HepG2 (cell line): ENCODE results near the gene FIGLA. TPM values are rescaled to one million over a fixed set of nuclear protein-coding genes. Genes with fewer than 3 reads are reported as not detected.
A peak's percentile ranks its signal among the peaks of the same experiment; 100 is the strongest.

Experiments
- CENPT ChIP-seq: sonication (generic); formaldehyde crosslinking; IDR thresholded peaks from 2 replicates; pipeline ENCODE4 v1.8.0; 2022; ENCODE audit warnings: low read depth, mild to moderate bottlenecking, moderate library complexity, missing genetic modification reagents
- DNMT3B ChIP-seq: conservative IDR thresholded peaks from 2 replicates; pipeline ENCODE4 v1.6.1; 2016; ENCODE audit warnings: missing biosample characterization, control low read depth
- NFE2L1 ChIP-seq: sonication (generic); formaldehyde crosslinking; IDR thresholded peaks from 2 replicates; pipeline ENCODE4 v1.4.0; 2020; ENCODE audit warnings: missing genetic modification reagents, mild to moderate bottlenecking, borderline replicate concordance
- RBFOX2 ChIP-seq: fragments of 200-400 bp; formaldehyde crosslinking; IDR thresholded peaks from 2 replicates; pipeline ENCODE4 v1.6.1; 2017; ENCODE audit warnings: low read depth, mild to moderate bottlenecking, low read length
- SP140L ChIP-seq: sonication (generic); formaldehyde crosslinking; IDR thresholded peaks from 2 replicates; pipeline ENCODE4 v1.4.0; 2020; ENCODE audit warnings: missing genetic modification reagents, borderline replicate concordance
- TAF1 ChIP-seq: sonication (generic); formaldehyde crosslinking; IDR thresholded peaks from 2 replicates; pipeline ENCODE4 v1.4.0; 2020; ENCODE audit warnings: missing genetic modification reagents
- ZBTB20 ChIP-seq: sonication (generic); formaldehyde crosslinking; IDR thresholded peaks from 2 replicates; pipeline ENCODE4 v1.8.1; 2023; ENCODE audit warnings: missing genetic modification reagents, low read depth, mild to moderate bottlenecking, borderline replicate concordance
- ZC3H4 ChIP-seq: sonication (generic); formaldehyde crosslinking; IDR thresholded peaks from 2 replicates; pipeline ENCODE4 v1.4.0; 2020; ENCODE audit warnings: missing genetic modification reagents, borderline replicate concordance
- ZNF333 ChIP-seq: sonication (generic); formaldehyde crosslinking; IDR thresholded peaks from 2 replicates; pipeline ENCODE4 v1.4.0; 2020; ENCODE audit warnings: mild to moderate bottlenecking, missing genetic modification reagents, borderline replicate concordance
- ZNF512 ChIP-seq: sonication (generic); formaldehyde crosslinking; IDR thresholded peaks from 2 replicates; pipeline ENCODE4 v1.4.0; 2020; ENCODE audit warnings: mild to moderate bottlenecking, missing genetic modification reagents
- ZNF615 ChIP-seq: sonication (generic); formaldehyde crosslinking; IDR thresholded peaks from 2 replicates; pipeline ENCODE4 v1.5.0; 2020; ENCODE audit warnings: mild to moderate bottlenecking, missing genetic modification reagents, borderline replicate concordance
- ZNF878 ChIP-seq: sonication (generic); formaldehyde crosslinking; IDR thresholded peaks from 2 replicates; pipeline ENCODE4 v1.8.1; 2023; ENCODE audit warnings: mild to moderate bottlenecking, missing genetic modification reagents, moderate library complexity
- polyA plus RNA-seq, 8 experiments: library from polyadenylated mRNA; depleted of rRNA in 3 of 8; stranded (reverse) in 7 of 8; unstranded in 1 of 8; fragments of >200 nt; fragmentation: Illumina TruSeq in 4 of 8; extraction: Trizol in 4 of 8; gene quantifications; 2 replicates each; pipeline versions ENCODE4 v1.2.1 to v1.2.3, GENCODE V29; 2011 to 2016; ENCODE audit warnings: low read depth in 4 of 8, missing spikeins in 1 of 8, mixed read lengths in 1 of 8; ENCODE audit not compliant: insufficient read depth in 1 of 8
- total RNA-seq, 5 experiments: library from RNA; depleted of rRNA; stranded (reverse); fragments of >200 nt; fragmentation: Illumina TruSeq; extraction: Trizol; gene quantifications; 2 replicates each; pipeline ENCODE4 v1.2.3, GENCODE V29; 2016; ENCODE audit warnings: low read depth in 1 of 5
- TF ChIP-seq, protein P1 (sequence below): sonication (generic); formaldehyde crosslinking; IDR thresholded peaks from 2 replicates; pipeline ENCODE4 v1.4.0; 2020; ENCODE audit warnings: missing genetic modification reagents
- TF ChIP-seq, protein P2 (sequence below): sonication (generic); formaldehyde crosslinking; IDR thresholded peaks from 2 replicates; pipeline ENCODE4 v1.9.0; 2021; ENCODE audit warnings: mild to moderate bottlenecking, missing genetic modification reagents
- TF ChIP-seq, protein P3 (sequence below): sonication (generic); formaldehyde crosslinking; IDR thresholded peaks from 2 replicates; pipeline ENCODE4 v1.4.0; 2020; ENCODE audit warnings: missing genetic modification reagents

The FIGLA gene
- total and polyA plus RNA-seq, 2 of the 13 experiments (the other 11 are each of a cell fraction or from before 2014, with no cell fraction given), result not detected

- TF ChIP-seq ZNF512 (CRISPR knock-in tag) (no peak), ZNF333 (CRISPR knock-in tag) (no peak), ZNF615 (no peak), RBFOX2 (peak; percentile 59), NFE2L1 (CRISPR knock-in tag) (no peak), ZNF878 (CRISPR knock-in tag) (peak; percentile 82; the same call in 1 of the 2 replicates), TAF1 (0 out of 2 replicates have a peak, but pooled peaks have one; percentile 0), ZC3H4 (CRISPR knock-in tag) (0 out of 2 replicates have a peak, but pooled peaks have one; percentile 32), SP140L (no peak), CENPT (CRISPR knock-in tag) (no peak), DNMT3B (0 out of 2 replicates have a peak, but pooled peaks have one; percentile 3), ZBTB20 (CRISPR knock-in tag) (peak; percentile 10; the same call in 1 of the 2 replicates)
- TF ChIP-seq, protein P1, sequence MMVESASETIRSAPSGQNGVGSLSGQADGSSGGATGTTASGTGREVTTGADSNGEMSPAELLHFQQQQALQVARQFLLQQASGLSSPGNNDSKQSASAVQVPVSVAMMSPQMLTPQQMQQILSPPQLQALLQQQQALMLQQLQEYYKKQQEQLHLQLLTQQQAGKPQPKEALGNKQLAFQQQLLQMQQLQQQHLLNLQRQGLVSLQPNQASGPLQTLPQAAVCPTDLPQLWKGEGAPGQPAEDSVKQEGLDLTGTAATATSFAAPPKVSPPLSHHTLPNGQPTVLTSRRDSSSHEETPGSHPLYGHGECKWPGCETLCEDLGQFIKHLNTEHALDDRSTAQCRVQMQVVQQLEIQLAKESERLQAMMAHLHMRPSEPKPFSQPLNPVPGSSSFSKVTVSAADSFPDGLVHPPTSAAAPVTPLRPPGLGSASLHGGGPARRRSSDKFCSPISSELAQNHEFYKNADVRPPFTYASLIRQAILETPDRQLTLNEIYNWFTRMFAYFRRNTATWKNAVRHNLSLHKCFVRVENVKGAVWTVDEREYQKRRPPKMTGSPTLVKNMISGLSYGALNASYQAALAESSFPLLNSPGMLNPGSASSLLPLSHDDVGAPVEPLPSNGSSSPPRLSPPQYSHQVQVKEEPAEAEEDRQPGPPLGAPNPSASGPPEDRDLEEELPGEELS (CRISPR knock-in tag), result no peak; the same call in 1 of the 2 replicates
- TF ChIP-seq, protein P2, sequence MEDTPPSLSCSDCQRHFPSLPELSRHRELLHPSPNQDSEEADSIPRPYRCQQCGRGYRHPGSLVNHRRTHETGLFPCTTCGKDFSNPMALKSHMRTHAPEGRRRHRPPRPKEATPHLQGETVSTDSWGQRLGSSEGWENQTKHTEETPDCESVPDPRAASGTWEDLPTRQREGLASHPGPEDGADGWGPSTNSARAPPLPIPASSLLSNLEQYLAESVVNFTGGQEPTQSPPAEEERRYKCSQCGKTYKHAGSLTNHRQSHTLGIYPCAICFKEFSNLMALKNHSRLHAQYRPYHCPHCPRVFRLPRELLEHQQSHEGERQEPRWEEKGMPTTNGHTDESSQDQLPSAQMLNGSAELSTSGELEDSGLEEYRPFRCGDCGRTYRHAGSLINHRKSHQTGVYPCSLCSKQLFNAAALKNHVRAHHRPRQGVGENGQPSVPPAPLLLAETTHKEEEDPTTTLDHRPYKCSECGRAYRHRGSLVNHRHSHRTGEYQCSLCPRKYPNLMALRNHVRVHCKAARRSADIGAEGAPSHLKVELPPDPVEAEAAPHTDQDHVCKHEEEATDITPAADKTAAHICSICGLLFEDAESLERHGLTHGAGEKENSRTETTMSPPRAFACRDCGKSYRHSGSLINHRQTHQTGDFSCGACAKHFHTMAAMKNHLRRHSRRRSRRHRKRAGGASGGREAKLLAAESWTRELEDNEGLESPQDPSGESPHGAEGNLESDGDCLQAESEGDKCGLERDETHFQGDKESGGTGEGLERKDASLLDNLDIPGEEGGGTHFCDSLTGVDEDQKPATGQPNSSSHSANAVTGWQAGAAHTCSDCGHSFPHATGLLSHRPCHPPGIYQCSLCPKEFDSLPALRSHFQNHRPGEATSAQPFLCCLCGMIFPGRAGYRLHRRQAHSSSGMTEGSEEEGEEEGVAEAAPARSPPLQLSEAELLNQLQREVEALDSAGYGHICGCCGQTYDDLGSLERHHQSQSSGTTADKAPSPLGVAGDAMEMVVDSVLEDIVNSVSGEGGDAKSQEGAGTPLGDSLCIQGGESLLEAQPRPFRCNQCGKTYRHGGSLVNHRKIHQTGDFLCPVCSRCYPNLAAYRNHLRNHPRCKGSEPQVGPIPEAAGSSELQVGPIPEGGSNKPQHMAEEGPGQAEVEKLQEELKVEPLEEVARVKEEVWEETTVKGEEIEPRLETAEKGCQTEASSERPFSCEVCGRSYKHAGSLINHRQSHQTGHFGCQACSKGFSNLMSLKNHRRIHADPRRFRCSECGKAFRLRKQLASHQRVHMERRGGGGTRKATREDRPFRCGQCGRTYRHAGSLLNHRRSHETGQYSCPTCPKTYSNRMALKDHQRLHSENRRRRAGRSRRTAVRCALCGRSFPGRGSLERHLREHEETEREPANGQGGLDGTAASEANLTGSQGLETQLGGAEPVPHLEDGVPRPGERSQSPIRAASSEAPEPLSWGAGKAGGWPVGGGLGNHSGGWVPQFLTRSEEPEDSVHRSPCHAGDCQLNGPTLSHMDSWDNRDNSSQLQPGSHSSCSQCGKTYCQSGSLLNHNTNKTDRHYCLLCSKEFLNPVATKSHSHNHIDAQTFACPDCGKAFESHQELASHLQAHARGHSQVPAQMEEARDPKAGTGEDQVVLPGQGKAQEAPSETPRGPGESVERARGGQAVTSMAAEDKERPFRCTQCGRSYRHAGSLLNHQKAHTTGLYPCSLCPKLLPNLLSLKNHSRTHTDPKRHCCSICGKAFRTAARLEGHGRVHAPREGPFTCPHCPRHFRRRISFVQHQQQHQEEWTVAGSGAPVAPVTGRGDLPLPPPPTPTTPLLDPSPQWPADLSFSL (CRISPR knock-in tag), result peak; percentile 86
- TF ChIP-seq, protein P3, sequence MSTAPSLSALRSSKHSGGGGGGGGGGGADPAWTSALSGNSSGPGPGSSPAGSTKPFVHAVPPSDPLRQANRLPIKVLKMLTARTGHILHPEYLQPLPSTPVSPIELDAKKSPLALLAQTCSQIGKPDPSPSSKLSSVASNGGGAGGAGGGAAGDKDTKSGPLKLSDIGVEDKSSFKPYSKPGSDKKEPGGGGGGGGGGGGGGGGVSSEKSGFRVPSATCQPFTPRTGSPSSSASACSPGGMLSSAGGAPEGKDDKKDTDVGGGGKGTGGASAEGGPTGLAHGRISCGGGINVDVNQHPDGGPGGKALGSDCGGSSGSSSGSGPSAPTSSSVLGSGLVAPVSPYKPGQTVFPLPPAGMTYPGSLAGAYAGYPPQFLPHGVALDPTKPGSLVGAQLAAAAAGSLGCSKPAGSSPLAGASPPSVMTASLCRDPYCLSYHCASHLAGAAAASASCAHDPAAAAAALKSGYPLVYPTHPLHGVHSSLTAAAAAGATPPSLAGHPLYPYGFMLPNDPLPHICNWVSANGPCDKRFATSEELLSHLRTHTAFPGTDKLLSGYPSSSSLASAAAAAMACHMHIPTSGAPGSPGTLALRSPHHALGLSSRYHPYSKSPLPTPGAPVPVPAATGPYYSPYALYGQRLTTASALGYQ (CRISPR knock-in tag), result no peak
These were observed 18.8 kb upstream of the FIGLA start (continued) for GRCh38 chr2:70808983-70809958.
